Progenitor cell of endocrine pancreas (in vitro differentiated cells): Measurements from ENCODE around the gene TBC1D1. TPM values are rescaled to one million over a fixed set of nuclear protein-coding genes. Genes with fewer than 3 reads are reported as not detected.

ENCODE experiments used
- DNase-seq: peaks from one replicate; pipeline ENCODE4 v3.0.0; 2021; ENCODE audit warnings: low spot score; ENCODE audit not compliant: unreplicated experiment
- H3K27ac Mint-ChIP-seq: 2 replicates; pipeline ENCODE4 v1.8.0; 2021; ENCODE audit warnings: mild to moderate bottlenecking, moderate library complexity, mixed read lengths
- H3K27me3 Mint-ChIP-seq: 2 replicates; pipeline ENCODE4 v1.8.0; 2021; ENCODE audit warnings: mixed read lengths
- H3K36me3 Mint-ChIP-seq: 2 replicates; pipeline ENCODE4 v1.8.0; 2022; ENCODE audit warnings: mixed read lengths; ENCODE audit not compliant: insufficient read depth
- H3K4me1 Mint-ChIP-seq: 2 replicates; pipeline ENCODE4 v1.8.0; 2021; ENCODE audit warnings: low read depth, mixed read lengths
- H3K4me3 Mint-ChIP-seq: 2 replicates; pipeline ENCODE4 v1.8.0; 2021; ENCODE audit warnings: low read depth, mild to moderate bottlenecking, moderate library complexity, mixed read lengths
- H3K9me3 Mint-ChIP-seq: 2 replicates; pipeline ENCODE4 v1.8.0; 2021; ENCODE audit warnings: low read depth, mixed read lengths
- total RNA-seq: library from RNA; stranded (reverse); gene quantifications from 2 replicates; pipeline ENCODE4 v1.2.1, GENCODE V29; 2021
- TF ChIP-seq, protein P1 (sequence below): fragments of 200-600 bp; sonication (generic); IDR thresholded peaks from one replicate; pipeline ENCODE4 v1.5.0; 2021; ENCODE audit warnings: antibody characterized with exemption, mild to moderate bottlenecking; ENCODE audit not compliant: unreplicated experiment

The TBC1D1 gene
- total RNA-seq, 1 donor from 2014 or later, result 138 TPM

DNA sequence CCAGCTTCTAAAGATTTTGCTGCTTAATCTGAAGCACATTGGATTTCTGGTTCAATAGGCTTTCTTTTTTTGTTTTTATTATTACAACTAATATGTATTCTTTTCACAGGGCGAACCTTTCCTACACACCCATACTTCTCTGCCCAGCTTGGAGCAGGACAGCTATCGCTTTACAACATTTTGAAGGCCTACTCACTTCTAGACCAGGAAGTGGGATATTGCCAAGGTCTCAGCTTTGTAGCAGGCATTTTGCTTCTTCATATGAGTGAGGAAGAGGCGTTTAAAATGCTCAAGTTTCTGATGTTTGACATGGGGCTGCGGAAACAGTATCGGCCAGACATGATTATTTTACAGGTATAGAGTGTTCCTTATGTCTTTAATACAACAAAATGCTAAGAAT lies 224.7 kb downstream of the TBC1D1 start:
- DNase-seq, result no peak
- Mint-ChIP-seq H3K27me3 (no peaks in the 10 kb centered on the region), H3K4me1 (peaks cover 60% of the 10 kb centered on the region), H3K4me3 (no peak overlapping the region), H3K9me3 (no peaks in the 10 kb centered on the region), H3K27ac (no peak overlapping the region), H3K36me3 (peaks cover 24% of the 10 kb centered on the region)
- TF ChIP-seq, protein P1, sequence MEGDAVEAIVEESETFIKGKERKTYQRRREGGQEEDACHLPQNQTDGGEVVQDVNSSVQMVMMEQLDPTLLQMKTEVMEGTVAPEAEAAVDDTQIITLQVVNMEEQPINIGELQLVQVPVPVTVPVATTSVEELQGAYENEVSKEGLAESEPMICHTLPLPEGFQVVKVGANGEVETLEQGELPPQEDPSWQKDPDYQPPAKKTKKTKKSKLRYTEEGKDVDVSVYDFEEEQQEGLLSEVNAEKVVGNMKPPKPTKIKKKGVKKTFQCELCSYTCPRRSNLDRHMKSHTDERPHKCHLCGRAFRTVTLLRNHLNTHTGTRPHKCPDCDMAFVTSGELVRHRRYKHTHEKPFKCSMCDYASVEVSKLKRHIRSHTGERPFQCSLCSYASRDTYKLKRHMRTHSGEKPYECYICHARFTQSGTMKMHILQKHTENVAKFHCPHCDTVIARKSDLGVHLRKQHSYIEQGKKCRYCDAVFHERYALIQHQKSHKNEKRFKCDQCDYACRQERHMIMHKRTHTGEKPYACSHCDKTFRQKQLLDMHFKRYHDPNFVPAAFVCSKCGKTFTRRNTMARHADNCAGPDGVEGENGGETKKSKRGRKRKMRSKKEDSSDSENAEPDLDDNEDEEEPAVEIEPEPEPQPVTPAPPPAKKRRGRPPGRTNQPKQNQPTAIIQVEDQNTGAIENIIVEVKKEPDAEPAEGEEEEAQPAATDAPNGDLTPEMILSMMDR, result no peak

DNA sequence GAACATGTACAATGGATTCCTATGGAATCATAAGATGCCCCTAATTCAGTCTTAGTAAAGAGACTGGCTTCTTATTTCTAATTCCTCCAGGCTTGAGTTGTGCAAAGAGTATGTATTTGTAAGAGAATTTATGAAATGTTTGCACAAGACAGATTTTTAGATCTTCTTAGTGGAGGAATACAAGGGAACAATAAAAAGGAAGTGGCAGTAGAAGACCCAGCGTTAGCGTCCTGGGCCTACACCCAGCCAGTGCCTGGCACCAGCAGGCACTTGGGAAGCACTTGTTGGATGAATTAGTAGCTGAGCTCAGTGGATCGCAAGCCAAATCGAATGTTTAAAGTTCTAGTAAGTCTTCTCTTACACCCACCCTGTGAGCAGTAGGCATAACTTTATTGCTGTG lies 226.7 kb downstream of the TBC1D1 start:
- peaks cover 49% of the 10 kb centered on the region for H3K4me1 Mint-ChIP-seq
- H3K9me3 Mint-ChIP-seq, result no peaks in the 10 kb centered on the region
- H3K36me3 Mint-ChIP-seq, result peaks cover 26% of the 10 kb centered on the region
- H3K27me3 Mint-ChIP-seq, result no peaks in the 10 kb centered on the region
- H3K4me3 Mint-ChIP-seq, result no peak overlapping the region
- TF ChIP-seq, protein P1, result no peak
- DNase-seq, result no peak
- no peak overlapping the region for H3K27ac Mint-ChIP-seq

DNA sequence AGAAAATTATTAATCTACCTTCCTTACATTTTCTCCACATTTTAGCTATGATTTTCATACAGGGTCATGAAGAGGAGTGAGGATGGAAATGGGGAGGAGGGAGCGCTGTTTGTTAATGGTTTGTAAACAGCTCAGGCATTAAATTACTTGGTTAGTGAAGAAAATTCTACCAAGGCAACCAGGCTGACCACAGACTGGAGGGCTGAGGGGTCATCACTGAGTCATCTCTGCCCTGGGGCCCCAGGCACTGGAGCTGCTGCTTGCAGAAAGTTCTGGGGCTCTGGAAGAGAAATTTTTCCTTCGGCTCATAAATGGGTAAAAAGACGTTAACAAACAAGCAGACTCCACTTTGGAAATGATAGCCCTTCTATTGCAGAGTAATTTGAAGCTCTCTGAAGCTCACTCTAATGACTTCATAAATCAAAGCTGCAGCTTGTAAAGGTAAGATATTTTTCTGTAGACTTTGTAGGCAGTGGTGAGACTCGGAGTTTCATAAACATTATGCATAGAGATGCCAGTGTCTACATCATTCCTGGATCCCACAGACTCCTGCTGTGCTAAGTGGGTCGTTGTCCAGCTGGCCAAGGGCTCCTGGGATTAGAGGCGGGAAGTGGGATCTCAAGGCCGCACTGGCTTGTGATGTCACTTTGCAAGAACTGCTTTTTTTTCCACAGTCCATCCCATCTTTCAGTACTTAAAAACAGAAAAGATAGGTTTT lies 228.9 kb downstream of the TBC1D1 start:
- H3K4me1 Mint-ChIP-seq, result peaks cover 33% of the 10 kb centered on the region
- TF ChIP-seq, protein P1, result no peak
- H3K27me3 Mint-ChIP-seq, result no peaks in the 10 kb centered on the region
- peaks cover 25% of the 10 kb centered on the region for H3K36me3 Mint-ChIP-seq
- no peak overlapping the region for H3K4me3 Mint-ChIP-seq
- no peaks in the 10 kb centered on the region for H3K9me3 Mint-ChIP-seq
- DNase-seq, result no peak
- peak overlapping the region; percentile 67 for H3K27ac Mint-ChIP-seq

DNA sequence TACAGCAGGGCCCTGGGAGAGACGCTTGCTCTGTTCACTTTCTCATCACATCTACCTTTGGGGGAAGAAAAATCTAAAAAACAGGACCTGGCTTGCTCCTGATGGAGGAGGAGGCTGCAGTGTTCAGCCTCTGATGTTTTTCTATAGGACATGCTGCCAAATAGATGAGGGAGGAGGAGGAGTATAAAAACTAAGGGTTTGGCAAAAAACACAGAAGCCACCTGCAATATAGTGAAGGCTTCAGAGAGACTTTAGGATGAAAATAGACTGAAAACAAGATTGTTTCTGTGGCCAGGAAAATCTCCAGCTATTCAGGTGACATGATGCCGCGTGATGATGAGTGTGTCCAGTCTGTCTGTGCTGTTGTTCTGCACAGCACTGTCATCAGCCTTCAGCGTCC lies 229.9 kb downstream of the TBC1D1 start:
- TF ChIP-seq, protein P1, result no peak
- Mint-ChIP-seq H3K27me3 (no peaks in the 10 kb centered on the region), H3K36me3 (peaks cover 31% of the 10 kb centered on the region), H3K9me3 (no peaks in the 10 kb centered on the region), H3K4me1 (peaks cover 35% of the 10 kb centered on the region), H3K4me3 (no peak overlapping the region), H3K27ac (peak overlapping the region; percentile 11)
- DNase-seq, result no peak

DNA sequence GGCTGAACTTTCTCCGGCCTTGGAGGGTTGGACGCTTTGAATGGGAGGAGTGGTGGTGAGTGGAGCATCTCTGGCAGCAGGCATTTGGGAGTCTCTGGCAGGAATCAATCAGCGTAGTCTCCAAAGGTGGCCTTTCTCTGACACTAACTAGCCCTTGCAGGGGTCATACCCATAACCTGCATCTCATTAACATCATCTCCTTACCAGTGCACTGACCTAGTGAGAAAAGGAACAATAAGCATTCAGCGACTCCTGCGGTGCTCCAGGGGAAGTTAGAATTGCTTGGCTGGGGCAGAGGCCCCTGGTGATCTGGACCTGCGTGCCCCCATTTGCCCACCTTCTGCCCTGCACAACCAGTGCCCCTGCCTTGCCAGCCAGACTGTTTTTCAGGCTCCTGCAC lies 231.2 kb downstream of the TBC1D1 start:
- Mint-ChIP-seq H3K27me3 (no peaks in the 10 kb centered on the region), H3K4me3 (no peak overlapping the region), H3K4me1 (peaks cover 29% of the 10 kb centered on the region), H3K9me3 (no peaks in the 10 kb centered on the region), H3K36me3 (peaks cover 29% of the 10 kb centered on the region), H3K27ac (peak overlapping the region; percentile 35)
- no peak for DNase-seq
- TF ChIP-seq, protein P1, result no peak
